Ovary (tissue), 9 donors: ENCODE measurements around the gene RUNX1. TPM values are rescaled to one million over a fixed set of nuclear protein-coding genes. Genes with fewer than 3 reads are reported as not detected.

Experiments used
- DNase-seq, 5 donors: peaks; one replicate each; pipeline ENCODE4 v3.0.0-alpha.2; 2019 to 2020
- H3K27ac ChIP-seq, 2 donors: fragments of 200-600 bp; one replicate each; pipeline versions ENCODE4 v1.5.1 to v1.8.0; 2019 to 2022
- H3K27me3 ChIP-seq: fragments of 200-600 bp; one replicate; pipeline ENCODE4 v1.8.0; 2022
- H3K36me3 ChIP-seq: fragments of 200-600 bp; sonication (generic); one replicate; pipeline ENCODE4 v1.5.1; 2019
- H3K4me1 ChIP-seq: one replicate; pipeline ENCODE4 v1.8.1; 2013; ENCODE audit warnings: mild to moderate bottlenecking, moderate library complexity; ENCODE audit not compliant: insufficient read depth
- H3K4me3 ChIP-seq: fragments of 200-600 bp; sonication (generic); one replicate; pipeline ENCODE4 v1.5.1; 2017
- H3K9me3 ChIP-seq, 2 donors: fragments of 200-600 bp in 1 of 2; sonication (generic) in 1 of 2; one replicate each; pipeline versions ENCODE4 v1.5.1 to v1.8.1; 2013 to 2019; ENCODE audit warnings: mild to moderate bottlenecking in 1 of 2, moderate library complexity in 1 of 2
- CTCF ChIP-seq, 3 donors: fragments of 450-650 bp in 2 of 3; fragments of 200-600 bp in 1 of 3; IDR thresholded peaks; one replicate each; pipeline versions ENCODE4 v1.5.1 to v1.8.0; 2016 to 2022; ENCODE audit warnings: antibody characterized with exemption in 3 of 3, mild to moderate bottlenecking in 1 of 3
- EP300 ChIP-seq: sonication (generic); formaldehyde crosslinking; IDR thresholded peaks from one replicate; pipeline ENCODE4 v1.6.1; 2017; ENCODE audit warnings: antibody characterized with exemption
- POLR2A ChIP-seq: fragments of 450-650 bp; IDR thresholded peaks from one replicate; pipeline ENCODE4 v1.6.1; 2017; ENCODE audit warnings: antibody characterized with exemption, mild to moderate bottlenecking, moderate library complexity
- WGBS, 3 donors: extraction: QIAGEN DNeasy Blood & Tissue Kit in 1 of 3; methylation state at CpG; one replicate each; pipeline versions ENCODE4 v1.1.5 to v1.1.7; 2013 to 2017; 5-methylcytosine and 5-hydroxymethylcytosine counted together
- intact Hi-C, 4 donors: fragments of 100-400 bp; cut with DNase I; formaldehyde crosslinking; loops; one replicate each; pipeline versions ENCODE4 v1.11.0 to v1.15.1; 2022 to 2023
- polyA plus RNA-seq, 2 donors: library from polyadenylated mRNA; stranded (reverse); fragments of 200-250 nt in 1 of 2; fragments of 350-450 nt in 1 of 2; fragmentation: Illumina TruSeq in 1 of 2; extraction: RNeasy Lipid Tissue Mini Kit (QIAGEN cat#74804) in 1 of 2; gene quantifications; one replicate each; pipeline ENCODE4 v1.2.3, GENCODE V29; 2013 to 2014
- total RNA-seq, 7 donors: library from RNA; depleted of rRNA in 2 of 7; stranded (reverse); fragments of >200 nt in 2 of 7; fragmentation: NEBNext Ultra II Directional in 3 of 7; extraction: Animal tissue kit (Norgen Biotek cat#: 25700) in 3 of 7; gene quantifications; one replicate each; pipeline versions ENCODE4 v1.1.0 to v1.2.4, GENCODE V29; 2016 to 2023
- donor health status: DM: no; HTN: no; CAD: no; lungs with moderate emphysema.
- donor health status: DM: no; HTN: no; CAD: no.
- donor health status: Bipolar disorder and iron deficiency.
- donor health status: DM: yes; HTN: yes; CAD: no.
- donor health status: DM: no; HTN: no; CAD: no.
- donor health status: DM: yes; HTN: yes; CAD: no.

The RUNX1 gene
- total and polyA plus RNA-seq, 9 donors, result 6.0 to 27.4 (median 17.8) TPM

GRCh38 chr21:34933609-34934335 lies 115.3 kb downstream of the RUNX1 start:
- DNase-seq, result no peak
- intact Hi-C loops, result no loop called here
- 69 to 79% (median 72%) methylated on average over 3 of the region's 3 CpGs for WGBS, 3 donors

GRCh38 chr21:34932233-34932632 lies 116.9 kb downstream of the RUNX1 start:
- no peak for TF ChIP-seq EP300
- no peak for TF ChIP-seq POLR2A
- no peak for TF ChIP-seq CTCF (IDR thresholded peaks at IDR 0.05)
- Histone ChIP-seq H3K27ac (no peak overlapping the region), H3K4me1 (peaks cover 2% of the 10 kb centered on the region), H3K4me3 (no peak overlapping the region), H3K27me3 (no peaks in the 10 kb centered on the region), H3K36me3 (no peaks in the 10 kb centered on the region), H3K9me3 (no peaks in the 10 kb centered on the region)
- intact Hi-C loops, result no loop called here
- DNase-seq, result no peak
- WGBS, 3 donors, result 85 to 88% (median 86%) methylated on average over 2 of the region's 2 CpGs

More at GRCh38 chr21:34933609-34934335, 115.3 kb downstream of the RUNX1 start:
- no peak overlapping the region for H3K27ac ChIP-seq
- no peaks in the 10 kb centered on the region for H3K27me3 ChIP-seq
- H3K36me3 ChIP-seq, result no peaks in the 10 kb centered on the region
- H3K9me3 ChIP-seq, result no peaks in the 10 kb centered on the region
- TF ChIP-seq CTCF (IDR thresholded peaks at IDR 0.05) (no peak), POLR2A (no peak), EP300 (no peak)
- no peak overlapping the region for H3K4me3 ChIP-seq
- peaks cover 2% of the 10 kb centered on the region for H3K4me1 ChIP-seq

- TF ChIP-seq EP300, result no peak
- no peak for TF ChIP-seq POLR2A
- no peak for TF ChIP-seq CTCF (IDR thresholded peaks at IDR 0.05)
- no peak overlapping the region for H3K27ac ChIP-seq
- WGBS, 3 donors, result 44 to 50% (median 45%) methylated on average over 3 of the region's 3 CpGs
- intact Hi-C loops, result no loop called here
- H3K9me3 ChIP-seq, result no peaks in the 10 kb centered on the region
- no peaks in the 10 kb centered on the region for H3K36me3 ChIP-seq
- no peak overlapping the region for H3K4me3 ChIP-seq
- no peaks in the 10 kb centered on the region for H3K4me1 ChIP-seq
- no peaks in the 10 kb centered on the region for H3K27me3 ChIP-seq
- DNase-seq, result no peak
Observed at GRCh38 chr21:34930971-34931370, 118.1 kb downstream of the RUNX1 start.

- H3K36me3 ChIP-seq, result no peaks in the 10 kb centered on the region
- intact Hi-C loops, result no loop called here
- no peak overlapping the region for H3K4me3 ChIP-seq
- H3K9me3 ChIP-seq, result no peaks in the 10 kb centered on the region
- no peaks in the 10 kb centered on the region for H3K27me3 ChIP-seq
- no peak for DNase-seq
- no peaks in the 10 kb centered on the region for H3K4me1 ChIP-seq
- H3K27ac ChIP-seq, result no peak overlapping the region
- TF ChIP-seq EP300, result no peak
- TF ChIP-seq POLR2A, result no peak
- TF ChIP-seq CTCF (IDR thresholded peaks at IDR 0.05), result no peak
- WGBS, 3 donors, result 88 to 95% (median 91%) methylated on average over 4 of the region's 4 CpGs
Observed at GRCh38 chr21:34928637-34929036, 120.5 kb downstream of the RUNX1 start.
